Uterus (tissue), 2 donors: ENCODE data around the gene RIMBP3B.
"Not testable (repeated sequence)": the region's sequence is repeated elsewhere in the genome, so short reads cannot be mapped to it uniquely, and the experiment has no call there.

Experiments used
- CTCF ChIP-seq, 4 experiments: fragments of 200-600 bp in 2 of 4; fragments of 450-650 bp in 2 of 4; sonication (generic) in 2 of 4; IDR thresholded peaks; one replicate each; pipeline ENCODE4 v1.5.1; 2016 to 2019; ENCODE audit warnings: antibody characterized with exemption in 4 of 4, mild to moderate bottlenecking in 2 of 4, moderate library complexity in 1 of 4
- POLR2A ChIP-seq, 2 donors: fragments of 450-650 bp; IDR thresholded peaks; one replicate each; pipeline ENCODE4 v1.6.1; 2016; ENCODE audit warnings: antibody characterized with exemption in 2 of 2, mild to moderate bottlenecking in 1 of 2, moderate library complexity in 1 of 2

GRCh38 chr22:21384468-21385357 is 1.2 kb downstream of the RIMBP3B start:
- TF ChIP-seq CTCF, POLR2A (IDR thresholded peaks at IDR 0.05): not testable (repeated sequence)
